ENCODE measurements around the gene B3GLCT. TPM values are rescaled to one million over a fixed set of nuclear protein-coding genes. Genes with fewer than 3 reads are reported as not detected.
A peak's percentile ranks its signal among the peaks of the same experiment; 100 is the strongest.

The B3GLCT gene
- total RNA-seq (2014; rRNA removed; shearing (Covaris generic)), result 18.3 and 20.2 TPM in 2 replicates
- polyA plus RNA-seq (2016; fragmentation: Nextera tagmentation; extraction: Ambion mirVana), result 14.9 and 16.1 TPM in 2 replicates

DNA sequence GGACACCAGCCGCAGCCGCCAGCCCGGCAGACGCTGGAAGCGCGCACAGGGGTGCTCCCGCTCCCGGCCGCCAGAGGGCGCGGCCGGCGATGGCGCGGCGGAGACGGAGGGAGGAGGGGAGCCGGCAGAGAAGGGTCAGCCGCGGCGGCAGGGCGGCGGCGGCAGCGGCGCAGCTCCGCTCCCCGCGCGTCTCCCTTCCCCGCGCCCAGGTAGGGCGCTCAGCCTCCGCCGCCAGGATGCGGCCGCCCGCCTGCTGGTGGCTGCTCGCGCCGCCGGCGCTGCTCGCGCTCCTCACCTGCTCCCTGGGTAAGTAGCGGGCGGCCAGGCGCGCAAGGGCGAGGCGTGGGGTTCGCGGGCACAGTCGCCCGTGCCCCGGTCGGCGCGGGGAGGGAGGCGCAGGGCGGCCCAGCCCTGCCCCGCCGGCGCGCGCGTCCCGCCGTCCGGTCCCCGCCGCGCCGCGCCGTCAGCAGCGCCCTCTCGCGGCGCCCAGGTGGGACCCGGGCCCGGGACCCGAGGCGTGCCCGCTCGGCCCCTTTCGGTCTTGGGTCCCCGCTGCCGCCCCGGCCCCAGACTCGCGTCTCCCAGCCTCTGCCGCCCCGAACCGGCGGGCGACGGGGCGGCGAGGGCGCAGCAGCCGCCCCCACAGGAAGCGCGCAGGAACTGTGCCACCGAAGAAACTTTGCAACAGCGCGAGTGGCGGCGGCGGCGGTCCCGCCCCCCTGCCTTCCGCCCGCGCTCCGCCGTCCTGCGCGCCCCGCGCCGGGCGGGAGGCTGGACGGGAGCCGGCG, at the start of gene B3GLCT:
Gene B3GLCT, plus strand, starts transcription at position 127 of the 788 bp plus-strand sequence. Its CDS starts 110 bp downstream, at position 237.
- Histone ChIP-seq H3K4me1 (ENCODE audit: insufficient read depth) (peaks cover 48% of the 10 kb centered on the region), H3K9me3 (ENCODE audit: low read depth) (no peaks in the 10 kb centered on the region), H3K27ac (peak within 1 kb of the TSS; percentile 73), H3F3A (ENCODE audit: insufficient read depth) (peaks cover 24% of the 10 kb centered on the region), H3K9me2 (ENCODE audit: insufficient read depth) (no peaks in the 10 kb centered on the region), H3K79me2 (ENCODE audit: insufficient read depth) (peaks cover 28% of the 10 kb centered on the region), H3K4me3 (peak within 1 kb of the TSS; percentile 86), H2AFZ (peak within 1 kb of the TSS; percentile 81), H3K36me3 (ENCODE audit: low read depth) (no peaks in the 10 kb centered on the region), H4K20me1 (ENCODE audit: insufficient read depth) (no peaks in the 10 kb centered on the region), H3K27me3 (replicated peaks; ENCODE audit: insufficient read depth) (no peaks in the 10 kb centered on the region), H3K9ac (peak within 1 kb of the TSS; percentile 90), H3K4me2 (ENCODE audit: unreplicated experiment) (peak within 1 kb of the TSS; percentile 92)
- TF ChIP-seq EZH2 (IDR thresholded peaks at IDR 0.05; ENCODE audit: insufficient read depth, poor library complexity, severe bottlenecking) (no peak), EZH2phosphoT487 (IDR thresholded peaks at IDR 0.05; ENCODE audit: insufficient read depth, low read depth) (no peak)
- WGBS, 2 experiments (ENCODE audit: low coverage in 1 of 2, low lambda C conversion rate in 2 of 2, missing lambda C conversion rate in 2 of 2), result 1% methylated on average over 53 to 104 of the region's 126 CpGs
- DNase-seq, result peak; percentile 89
- in situ Hi-C loops (cut with MboI), result no loop called here

DNA sequence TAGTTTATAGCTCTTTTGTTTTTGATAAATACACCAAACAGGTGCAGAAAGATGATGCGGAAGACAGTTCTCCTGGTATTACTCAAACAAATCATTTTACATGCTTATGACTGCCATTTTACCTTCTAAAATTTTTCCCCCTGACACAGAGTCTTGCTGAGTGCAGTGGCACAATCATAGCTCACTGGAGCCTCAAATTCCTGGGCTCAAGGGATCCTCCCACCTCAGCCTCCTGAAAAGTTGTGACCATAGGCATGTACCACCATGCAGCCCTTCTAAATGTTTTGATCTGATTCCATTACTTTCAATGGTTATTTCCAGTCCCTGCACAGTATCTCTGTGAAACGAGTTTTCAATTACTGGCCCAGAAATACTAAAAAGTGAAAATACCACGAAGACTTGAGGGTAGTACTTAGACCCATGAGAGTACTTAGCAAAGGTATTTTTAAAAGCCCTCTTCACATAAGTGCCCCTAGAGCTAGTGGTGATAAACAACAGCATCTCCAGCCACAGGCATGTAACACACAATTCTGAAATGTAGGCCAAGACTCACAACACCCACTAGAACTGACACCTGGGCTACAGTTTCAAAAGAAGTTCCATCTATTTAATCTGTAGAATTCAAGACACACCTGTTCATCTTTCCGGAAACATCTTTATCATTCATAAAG, 49.3 kb upstream of the B3GLCT start:
- peaks cover 34% of the 10 kb centered on the region for H3K79me2 ChIP-seq (ENCODE audit: insufficient read depth)
- H3K27ac ChIP-seq, result no peak overlapping the region
- H3K36me3 ChIP-seq (ENCODE audit: low read depth), result peaks cover 98% of the 10 kb centered on the region
- peaks cover 11% of the 10 kb centered on the region for H3F3A ChIP-seq (ENCODE audit: insufficient read depth)
- in situ Hi-C loops (cut with MboI), result no loop called here
- no peak overlapping the region for H2AFZ ChIP-seq
- WGBS, 2 experiments (ENCODE audit: low coverage in 1 of 2, low lambda C conversion rate in 2 of 2, missing lambda C conversion rate in 2 of 2), result 96 to 97% methylated on average over 4 of the region's 4 CpGs
- no peak overlapping the region for H3K9ac ChIP-seq
- no peak overlapping the region for H3K4me2 ChIP-seq (ENCODE audit: unreplicated experiment)
- no peaks in the 10 kb centered on the region for H4K20me1 ChIP-seq (ENCODE audit: insufficient read depth)
- DNase-seq, result no peak
- TF ChIP-seq EZH2 (IDR thresholded peaks at IDR 0.05; ENCODE audit: insufficient read depth, poor library complexity, severe bottlenecking) (no peak), EZH2phosphoT487 (IDR thresholded peaks at IDR 0.05; ENCODE audit: insufficient read depth, low read depth) (no peak)
- no peaks in the 10 kb centered on the region for H3K27me3 ChIP-seq (replicated peaks; ENCODE audit: insufficient read depth)
- H3K4me1 ChIP-seq (ENCODE audit: insufficient read depth), result no peaks in the 10 kb centered on the region
- no peaks in the 10 kb centered on the region for H3K9me2 ChIP-seq (ENCODE audit: insufficient read depth)
- H3K9me3 ChIP-seq (ENCODE audit: low read depth), result no peaks in the 10 kb centered on the region
- H3K4me3 ChIP-seq, result no peak overlapping the region

DNA sequence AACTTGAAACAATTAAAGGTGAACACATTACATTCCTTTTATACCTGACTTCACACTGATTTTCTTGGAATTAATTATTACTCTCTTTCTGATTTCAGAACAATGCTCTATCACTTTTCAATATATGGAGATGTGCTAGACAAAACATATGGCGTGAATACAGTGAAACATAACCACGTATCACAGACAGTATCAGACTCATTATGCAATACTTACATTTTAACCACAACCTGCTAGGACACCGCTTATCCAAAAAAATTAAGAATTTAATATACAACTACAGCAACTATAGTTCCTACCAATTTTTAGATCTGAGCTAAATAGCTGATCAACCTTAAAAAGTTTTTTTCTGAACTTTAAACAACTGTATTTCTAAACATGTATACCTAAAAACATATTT, 47.9 kb upstream of the B3GLCT start:
- no peaks in the 10 kb centered on the region for H3K9me3 ChIP-seq (ENCODE audit: low read depth)
- no peaks in the 10 kb centered on the region for H4K20me1 ChIP-seq (ENCODE audit: insufficient read depth)
- peaks cover 87% of the 10 kb centered on the region for H3K36me3 ChIP-seq (ENCODE audit: low read depth)
- peaks cover 39% of the 10 kb centered on the region for H3K79me2 ChIP-seq (ENCODE audit: insufficient read depth)
- in situ Hi-C loops (cut with MboI), result no loop called here
- peaks cover 6% of the 10 kb centered on the region for H3F3A ChIP-seq (ENCODE audit: insufficient read depth)
- no peaks in the 10 kb centered on the region for H3K27me3 ChIP-seq (replicated peaks; ENCODE audit: insufficient read depth)
- no peak overlapping the region for H3K4me3 ChIP-seq
- no peak overlapping the region for H3K9ac ChIP-seq
- TF ChIP-seq EZH2phosphoT487 (IDR thresholded peaks at IDR 0.05; ENCODE audit: insufficient read depth, low read depth) (no peak), EZH2 (IDR thresholded peaks at IDR 0.05; ENCODE audit: insufficient read depth, poor library complexity, severe bottlenecking) (no peak)
- no peak overlapping the region for H2AFZ ChIP-seq
- no peak overlapping the region for H3K4me2 ChIP-seq (ENCODE audit: unreplicated experiment)
- no peaks in the 10 kb centered on the region for H3K9me2 ChIP-seq (ENCODE audit: insufficient read depth)
- H3K4me1 ChIP-seq (ENCODE audit: insufficient read depth), result no peaks in the 10 kb centered on the region
- 96 to 99% methylated on average over 3 of the region's 3 CpGs for WGBS, 2 experiments (ENCODE audit: low coverage in 1 of 2, low lambda C conversion rate in 2 of 2, missing lambda C conversion rate in 2 of 2)
- H3K27ac ChIP-seq, result no peak overlapping the region
- no peak for DNase-seq

DNA sequence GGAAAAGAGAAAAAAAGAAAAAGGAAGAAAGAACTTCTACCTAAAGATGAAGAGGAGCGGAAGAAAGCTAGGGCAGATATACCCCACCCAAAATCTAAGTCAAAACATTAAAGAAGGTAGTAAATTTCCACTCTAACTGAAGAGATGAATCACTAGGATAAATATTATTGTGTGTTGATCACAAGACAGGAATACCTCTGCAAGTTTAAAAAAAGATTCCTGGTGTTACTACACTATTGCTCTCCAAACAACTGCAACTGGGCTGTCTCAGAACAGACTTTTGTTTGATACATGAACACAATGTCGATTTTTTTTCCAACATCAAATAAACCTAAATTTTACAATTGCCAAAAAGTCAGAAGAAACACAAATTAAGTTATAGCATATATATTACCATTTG, 44.8 kb upstream of the B3GLCT start:
- H3K9ac ChIP-seq, result no peak overlapping the region
- no peaks in the 10 kb centered on the region for H3K9me3 ChIP-seq (ENCODE audit: low read depth)
- peaks cover 9% of the 10 kb centered on the region for H3F3A ChIP-seq (ENCODE audit: insufficient read depth)
- H3K4me3 ChIP-seq, result no peak overlapping the region
- in situ Hi-C loops (cut with MboI), result no loop called here
- H3K9me2 ChIP-seq (ENCODE audit: insufficient read depth), result no peaks in the 10 kb centered on the region
- no peak for DNase-seq
- no peak overlapping the region for H2AFZ ChIP-seq
- H3K27ac ChIP-seq, result no peak overlapping the region
- peaks cover 64% of the 10 kb centered on the region for H3K36me3 ChIP-seq (ENCODE audit: low read depth)
- no peaks in the 10 kb centered on the region for H3K27me3 ChIP-seq (replicated peaks; ENCODE audit: insufficient read depth)
- peaks cover 70% of the 10 kb centered on the region for H3K79me2 ChIP-seq (ENCODE audit: insufficient read depth)
- TF ChIP-seq EZH2phosphoT487 (IDR thresholded peaks at IDR 0.05; ENCODE audit: insufficient read depth, low read depth) (no peak), EZH2 (IDR thresholded peaks at IDR 0.05; ENCODE audit: insufficient read depth, poor library complexity, severe bottlenecking) (no peak)
- H3K4me2 ChIP-seq (ENCODE audit: unreplicated experiment), result no peak overlapping the region
- WGBS, 2 experiments (ENCODE audit: low coverage in 1 of 2, low lambda C conversion rate in 2 of 2, missing lambda C conversion rate in 2 of 2), result 98 to 100% methylated on average over 2 of the region's 2 CpGs
- H4K20me1 ChIP-seq (ENCODE audit: insufficient read depth), result peaks cover 2% of the 10 kb centered on the region; the same call in 1 of the 2 replicates
- H3K4me1 ChIP-seq (ENCODE audit: insufficient read depth), result peaks cover 14% of the 10 kb centered on the region

All from GM23248 (cell line).